Breast epithelium (tissue), 4 donors: ENCODE measurements around the gene CUBN. TPM values are rescaled to one million over a fixed set of nuclear protein-coding genes. Genes with fewer than 3 reads are reported as not detected.
A peak's percentile ranks its signal among the peaks of the same experiment; 100 is the strongest.

Experiments
- DNase-seq, 2 donors: peaks; one replicate each; pipeline ENCODE4 v3.0.0-alpha.2; 2019; ENCODE audit warnings: low spot score in 2 of 2
- H3K27ac ChIP-seq, 2 donors: fragments of 200-600 bp; sonication (generic) in 1 of 2; one replicate each; pipeline ENCODE4 v1.5.1; 2016 to 2019; ENCODE audit warnings: mild to moderate bottlenecking in 1 of 2
- H3K27me3 ChIP-seq, 2 donors: fragments of 200-600 bp; sonication (generic) in 1 of 2; one replicate each; pipeline versions ENCODE4 v1.5.1 to v1.6.0; 2017 to 2019; ENCODE audit warnings: control low read depth in 1 of 2, mild to moderate bottlenecking in 1 of 2
- H3K36me3 ChIP-seq: fragments of 200-600 bp; one replicate; pipeline ENCODE4 v1.5.1; 2019
- H3K4me1 ChIP-seq, 2 donors: fragments of 200-600 bp; sonication (generic); one replicate each; pipeline ENCODE4 v1.5.1; 2016 to 2019; ENCODE audit warnings: control low read depth in 1 of 2
- H3K4me3 ChIP-seq, 3 donors: fragments of 200-600 bp; sonication (generic); 1 replicate in 2 of 3; 2 replicates in 1 of 3; pipeline ENCODE4 v1.5.1; 2016 to 2019; ENCODE audit warnings: mild to moderate bottlenecking in 3 of 3, moderate library complexity in 2 of 3
- H3K9me3 ChIP-seq, 2 donors: fragments of 200-600 bp; sonication (generic) in 1 of 2; one replicate each; pipeline ENCODE4 v1.5.1; 2016 to 2019; ENCODE audit warnings: control low read depth in 1 of 2
- POLR2A ChIP-seq: fragments of 450-650 bp; IDR thresholded peaks from one replicate; pipeline ENCODE4 v1.6.1; 2016; ENCODE audit warnings: antibody characterized with exemption, mild to moderate bottlenecking, moderate library complexity
- POLR2AphosphoS5 ChIP-seq, 3 donors: sonication (generic); formaldehyde crosslinking; IDR thresholded peaks; one replicate each; pipeline ENCODE4 v1.6.1; 2017; ENCODE audit warnings: antibody characterized with exemption in 3 of 3
- intact Hi-C: fragments of 100-400 bp; cut with DNase I; formaldehyde crosslinking; loops from one replicate; pipeline ENCODE4 v1.15.1; 2023; ENCODE audit warnings: low total_unique reads
- total RNA-seq, 3 donors: library from RNA; depleted of rRNA; stranded (reverse); fragments of >200 nt; gene quantifications; one replicate each; pipeline ENCODE4 v1.1.0, GENCODE V29; 2016
- TF ChIP-seq, protein P1 (sequence below), 3 donors: fragments of 450-650 bp; IDR thresholded peaks; one replicate each; pipeline ENCODE4 v1.5.1; 2016 to 2017; ENCODE audit warnings: antibody characterized with exemption in 3 of 3, mild to moderate bottlenecking in 3 of 3, moderate library complexity in 3 of 3

CUBN gene
- total RNA-seq, 3 donors from 2014 or later: 1.6 to 5.7 (median 5.0) TPM

DNA sequence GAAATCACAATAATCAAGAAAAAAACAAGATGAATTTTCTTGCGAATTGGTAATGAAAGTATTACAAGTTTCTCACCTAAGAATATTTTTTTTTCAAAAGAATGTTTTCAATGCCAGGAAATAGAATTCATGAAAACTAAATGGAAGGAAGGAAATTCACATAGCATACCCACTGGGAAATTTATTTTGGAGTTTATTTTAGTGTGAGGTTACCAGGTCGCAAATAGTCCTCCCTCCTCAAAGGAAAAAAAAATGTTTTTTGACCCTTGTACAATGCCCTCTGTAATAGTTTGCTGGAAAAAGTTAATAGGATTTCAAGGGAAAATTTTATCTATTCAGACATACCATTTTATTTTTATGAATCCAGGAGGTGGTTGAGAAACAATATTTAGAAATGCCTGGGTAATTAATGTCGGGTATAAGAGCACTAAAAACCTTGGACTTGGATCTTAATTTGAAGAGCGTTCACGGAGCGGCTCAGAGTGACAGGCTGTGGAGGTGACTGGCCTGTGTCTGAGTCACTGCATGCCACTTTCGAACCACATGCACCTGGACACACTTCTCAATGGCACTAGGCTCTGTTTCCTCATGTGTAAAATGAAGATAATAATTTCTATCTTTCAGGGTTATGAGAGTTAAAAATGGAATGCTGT is 28.2 kb downstream of the CUBN start:
- H3K36me3 ChIP-seq: no peaks in the 10 kb centered on the region
- no peak for DNase-seq
- TF ChIP-seq POLR2A: no peak
- no peaks in the 10 kb centered on the region for H3K9me3 ChIP-seq
- H3K27me3 ChIP-seq: no peaks in the 10 kb centered on the region
- no peak overlapping the region for H3K4me3 ChIP-seq
- H3K4me1 ChIP-seq: no peaks in the 10 kb centered on the region
- intact Hi-C loops: no loop called here
- H3K27ac ChIP-seq: peak overlapping the region in 1 of 2 donors; percentile 38

DNA sequence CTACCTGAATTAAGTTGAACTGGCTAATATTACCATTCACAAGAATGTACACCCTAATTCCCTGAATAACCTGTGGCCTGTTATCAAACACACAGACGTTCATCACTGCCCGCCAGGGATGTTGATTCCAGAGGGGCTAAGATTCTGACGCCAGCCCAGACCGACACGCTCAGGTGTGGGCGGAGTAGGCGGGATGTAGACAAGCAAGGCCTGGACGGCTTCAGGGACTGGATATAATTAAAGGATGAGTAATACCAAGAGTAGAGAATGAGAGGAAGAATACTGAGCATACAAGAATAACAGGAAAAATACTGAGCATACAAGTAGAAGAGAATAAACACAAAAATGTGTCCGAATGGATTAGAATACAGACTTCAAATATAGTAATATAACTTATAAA is 29.0 kb downstream of the CUBN start:
- TF ChIP-seq, protein P1, sequence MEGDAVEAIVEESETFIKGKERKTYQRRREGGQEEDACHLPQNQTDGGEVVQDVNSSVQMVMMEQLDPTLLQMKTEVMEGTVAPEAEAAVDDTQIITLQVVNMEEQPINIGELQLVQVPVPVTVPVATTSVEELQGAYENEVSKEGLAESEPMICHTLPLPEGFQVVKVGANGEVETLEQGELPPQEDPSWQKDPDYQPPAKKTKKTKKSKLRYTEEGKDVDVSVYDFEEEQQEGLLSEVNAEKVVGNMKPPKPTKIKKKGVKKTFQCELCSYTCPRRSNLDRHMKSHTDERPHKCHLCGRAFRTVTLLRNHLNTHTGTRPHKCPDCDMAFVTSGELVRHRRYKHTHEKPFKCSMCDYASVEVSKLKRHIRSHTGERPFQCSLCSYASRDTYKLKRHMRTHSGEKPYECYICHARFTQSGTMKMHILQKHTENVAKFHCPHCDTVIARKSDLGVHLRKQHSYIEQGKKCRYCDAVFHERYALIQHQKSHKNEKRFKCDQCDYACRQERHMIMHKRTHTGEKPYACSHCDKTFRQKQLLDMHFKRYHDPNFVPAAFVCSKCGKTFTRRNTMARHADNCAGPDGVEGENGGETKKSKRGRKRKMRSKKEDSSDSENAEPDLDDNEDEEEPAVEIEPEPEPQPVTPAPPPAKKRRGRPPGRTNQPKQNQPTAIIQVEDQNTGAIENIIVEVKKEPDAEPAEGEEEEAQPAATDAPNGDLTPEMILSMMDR (IDR thresholded peaks at IDR 0.05): no peak
- TF ChIP-seq POLR2AphosphoS5 (IDR thresholded peaks at IDR 0.05): no peak
- TF ChIP-seq POLR2A: no peak
- intact Hi-C loops: no loop called here
- peak overlapping the region; percentile 8 to 40 for H3K27ac ChIP-seq
- H3K36me3 ChIP-seq: no peaks in the 10 kb centered on the region
- no peaks in the 10 kb centered on the region for H3K4me1 ChIP-seq
- no peak overlapping the region for H3K4me3 ChIP-seq
- DNase-seq: no peak
- H3K27me3 ChIP-seq: no peaks in the 10 kb centered on the region
- H3K9me3 ChIP-seq: no peaks in the 10 kb centered on the region

DNA sequence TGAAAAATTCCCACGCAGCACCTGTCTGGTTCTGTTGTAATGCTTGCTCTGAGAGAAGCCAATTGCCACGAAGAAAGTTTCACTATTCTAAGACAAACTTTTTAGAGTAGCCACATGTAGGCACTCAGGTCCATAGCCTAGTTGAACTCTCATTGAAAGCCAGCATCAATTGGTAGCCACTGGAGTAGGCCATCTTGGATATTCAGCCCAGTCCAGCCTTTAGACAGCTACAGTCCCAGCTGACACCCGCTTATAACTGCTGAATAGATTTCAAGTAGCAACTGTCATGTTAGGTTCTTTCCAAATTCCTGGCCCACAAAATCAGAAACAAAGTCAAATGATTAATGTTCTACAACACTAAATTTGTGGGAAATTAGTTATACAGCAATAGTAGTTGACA is 31.6 kb downstream of the CUBN start:
- H3K4me3 ChIP-seq: no peak overlapping the region
- DNase-seq: no peak
- H3K27ac ChIP-seq: no peak overlapping the region
- H3K4me1 ChIP-seq: no peaks in the 10 kb centered on the region
- H3K27me3 ChIP-seq: no peaks in the 10 kb centered on the region
- no peaks in the 10 kb centered on the region for H3K9me3 ChIP-seq
- TF ChIP-seq POLR2AphosphoS5 (IDR thresholded peaks at IDR 0.05): no peak
- TF ChIP-seq, protein P1 (IDR thresholded peaks at IDR 0.05): no peak
- no peak for TF ChIP-seq POLR2A
- intact Hi-C loops: no loop called here
- no peaks in the 10 kb centered on the region for H3K36me3 ChIP-seq

DNA sequence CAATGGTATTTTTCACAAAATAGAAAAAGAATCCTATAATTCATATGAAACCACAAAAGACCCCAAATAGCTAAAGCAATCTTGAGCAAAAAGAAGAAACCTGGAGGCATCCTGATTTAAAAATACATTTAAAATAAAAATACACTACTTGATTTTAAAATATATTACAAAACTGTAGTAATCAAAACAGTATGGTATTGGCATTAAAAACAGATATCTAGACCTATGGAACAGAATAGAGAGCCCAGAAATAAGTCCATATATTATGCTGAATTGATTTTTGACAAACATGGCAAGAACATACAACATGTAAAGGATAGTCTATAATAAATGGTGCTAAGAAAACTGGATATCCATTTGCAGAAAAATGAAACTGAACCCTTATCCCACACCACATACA is 34.8 kb downstream of the CUBN start:
- Histone ChIP-seq H3K27me3 (no peaks in the 10 kb centered on the region), H3K36me3 (no peaks in the 10 kb centered on the region), H3K4me3 (no peak overlapping the region), H3K9me3 (no peaks in the 10 kb centered on the region), H3K27ac (no peak overlapping the region), H3K4me1 (no peaks in the 10 kb centered on the region)
- no peak for DNase-seq
- no peak for TF ChIP-seq POLR2A
- TF ChIP-seq POLR2AphosphoS5 (IDR thresholded peaks at IDR 0.05): no peak
- TF ChIP-seq, protein P1 (IDR thresholded peaks at IDR 0.05): no peak
- intact Hi-C loops: no loop called here

DNA sequence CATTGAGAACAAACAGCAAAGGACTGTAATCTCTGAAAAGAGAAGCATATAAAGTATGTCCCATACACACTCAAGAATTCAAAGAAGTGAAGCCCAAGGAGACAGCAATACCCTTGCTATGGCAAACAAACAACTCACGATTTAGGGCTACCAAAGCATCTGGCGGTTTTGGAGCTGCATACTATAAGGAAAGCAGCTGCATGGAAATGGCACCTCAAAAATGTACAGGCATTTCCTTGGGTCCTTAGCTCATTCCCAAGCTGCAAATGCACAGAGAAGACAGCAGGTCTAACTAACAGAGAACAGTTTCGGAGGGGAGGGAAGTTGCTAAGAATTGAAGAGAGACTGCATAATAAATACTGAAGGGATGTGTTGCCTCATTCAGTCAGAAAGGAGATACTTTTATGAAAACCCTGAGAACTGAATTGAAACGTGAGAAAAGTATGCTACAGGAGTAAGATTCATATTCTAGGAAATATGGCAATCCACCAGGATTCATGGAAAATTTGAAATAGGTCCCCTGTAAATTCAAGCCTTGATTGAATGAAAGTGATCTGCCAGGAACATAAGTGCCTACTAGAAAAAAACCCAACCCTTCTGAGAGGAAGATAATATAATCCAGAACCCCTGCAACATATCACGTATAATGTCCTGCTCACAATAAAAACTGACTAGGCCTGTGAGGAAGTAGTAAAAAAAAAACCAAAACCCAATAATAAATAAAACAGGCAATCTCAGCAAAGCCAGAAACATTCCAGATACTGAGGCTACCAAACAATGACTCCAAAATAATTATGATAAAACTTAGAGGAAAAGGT is 36.4 kb downstream of the CUBN start:
- Histone ChIP-seq H3K27ac (no peak overlapping the region), H3K9me3 (no peaks in the 10 kb centered on the region), H3K27me3 (no peaks in the 10 kb centered on the region), H3K4me1 (no peaks in the 10 kb centered on the region), H3K36me3 (no peaks in the 10 kb centered on the region), H3K4me3 (no peak overlapping the region)
- no peak for DNase-seq
- intact Hi-C loops: no loop called here
- TF ChIP-seq POLR2AphosphoS5 (IDR thresholded peaks at IDR 0.05) (no peak), POLR2A (no peak)
- TF ChIP-seq, protein P1 (IDR thresholded peaks at IDR 0.05): no peak
